Body of pancreas (tissue), 4 donors: ENCODE results near the gene SETDB2.

Source experiments
- CTCF ChIP-seq, 7 experiments: fragments of 450-650 bp in 4 of 7; fragments of 200-600 bp in 3 of 7; sonication (generic) in 3 of 7; IDR thresholded peaks; one replicate each; pipeline ENCODE4 v1.5.1; 2016 to 2019; ENCODE audit warnings: antibody characterized with exemption in 7 of 7
- POLR2A ChIP-seq, 3 donors: fragments of 450-650 bp; IDR thresholded peaks; one replicate each; pipeline ENCODE4 v1.6.1; 2016; ENCODE audit warnings: antibody characterized with exemption in 3 of 3, mild to moderate bottlenecking in 2 of 3

DNA sequence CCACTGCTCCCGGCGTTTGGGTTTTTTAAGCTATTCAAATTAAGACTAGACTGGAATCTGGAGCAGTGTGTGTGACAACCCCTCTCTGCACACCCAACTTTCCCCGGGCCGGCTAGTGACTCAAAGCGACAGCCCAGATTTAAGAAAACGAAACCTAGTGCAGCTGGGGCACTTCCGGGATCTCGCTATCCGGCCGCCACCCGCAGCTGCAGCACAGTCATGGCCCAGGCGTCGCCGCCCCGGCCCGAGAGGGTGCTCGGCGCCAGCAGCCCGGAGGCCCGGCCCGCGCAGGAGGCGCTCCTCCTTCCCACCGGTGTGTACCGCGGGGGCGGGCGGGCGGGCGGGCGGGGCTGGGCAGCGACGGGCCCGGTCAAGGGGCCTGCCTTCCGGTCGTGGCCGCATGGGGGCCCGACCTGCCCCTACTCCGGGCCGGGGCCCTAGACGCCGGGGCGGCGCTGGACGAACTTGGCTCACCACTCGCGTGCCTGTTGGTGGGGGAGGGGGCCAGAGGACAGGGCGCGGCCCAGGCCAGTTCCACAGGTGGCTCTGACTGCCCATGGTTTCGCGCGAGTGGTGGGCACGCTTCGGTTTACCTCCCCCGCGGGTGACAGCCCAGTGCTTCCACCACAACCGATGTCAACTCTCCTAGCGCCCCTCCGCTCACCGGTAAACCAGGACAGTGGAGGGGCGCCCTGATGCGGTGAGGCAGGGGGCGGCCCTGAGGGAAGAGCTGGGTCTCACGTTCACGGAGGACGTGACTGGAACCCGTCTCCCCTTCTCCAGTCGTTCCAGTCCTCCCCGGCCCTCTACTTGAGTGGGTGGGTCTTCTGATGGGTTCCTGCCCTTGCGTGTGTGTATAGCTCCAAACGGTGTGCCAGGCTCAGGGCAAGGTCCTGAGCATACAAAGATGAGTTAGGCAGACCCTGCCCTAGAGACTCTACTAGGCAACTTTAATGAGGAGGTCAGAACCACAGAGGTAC is 52.0 kb downstream of the SETDB2 start, which contains the start of gene PHF11:
- TF ChIP-seq CTCF (IDR thresholded peaks at IDR 0.05) = peak in 5 of 7 experiments; percentile 25 to 38 (median 32)
- TF ChIP-seq POLR2A (IDR thresholded peaks at IDR 0.05) = peak; percentile 37 to 88 (median 78)
